ENCODE measurements around the gene STK11IP.

GRCh38 chr2:219561179-219562048 lies 36.2 kb upstream of the STK11IP start:
- TF ChIP-seq, protein P1, sequence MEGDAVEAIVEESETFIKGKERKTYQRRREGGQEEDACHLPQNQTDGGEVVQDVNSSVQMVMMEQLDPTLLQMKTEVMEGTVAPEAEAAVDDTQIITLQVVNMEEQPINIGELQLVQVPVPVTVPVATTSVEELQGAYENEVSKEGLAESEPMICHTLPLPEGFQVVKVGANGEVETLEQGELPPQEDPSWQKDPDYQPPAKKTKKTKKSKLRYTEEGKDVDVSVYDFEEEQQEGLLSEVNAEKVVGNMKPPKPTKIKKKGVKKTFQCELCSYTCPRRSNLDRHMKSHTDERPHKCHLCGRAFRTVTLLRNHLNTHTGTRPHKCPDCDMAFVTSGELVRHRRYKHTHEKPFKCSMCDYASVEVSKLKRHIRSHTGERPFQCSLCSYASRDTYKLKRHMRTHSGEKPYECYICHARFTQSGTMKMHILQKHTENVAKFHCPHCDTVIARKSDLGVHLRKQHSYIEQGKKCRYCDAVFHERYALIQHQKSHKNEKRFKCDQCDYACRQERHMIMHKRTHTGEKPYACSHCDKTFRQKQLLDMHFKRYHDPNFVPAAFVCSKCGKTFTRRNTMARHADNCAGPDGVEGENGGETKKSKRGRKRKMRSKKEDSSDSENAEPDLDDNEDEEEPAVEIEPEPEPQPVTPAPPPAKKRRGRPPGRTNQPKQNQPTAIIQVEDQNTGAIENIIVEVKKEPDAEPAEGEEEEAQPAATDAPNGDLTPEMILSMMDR (conservative IDR thresholded peaks at IDR 0.05): no peak
- TF ChIP-seq EZH2 (IDR thresholded peaks at IDR 0.05; ENCODE audit: low read depth): no peak

Measured in PC-9 (cell line).